Mononuclear cell (primary cell): ENCODE data around the gene HIF1A. TPM values are rescaled to one million over a fixed set of nuclear protein-coding genes. Genes with fewer than 3 reads are reported as not detected.

ENCODE experiments used
- H3K27me3 ChIP-seq: 2 replicates; pipeline ENCODE4 v1.6.0; 2011; ENCODE audit warnings: low read length, control low read depth; ENCODE audit not compliant: insufficient read depth
- H3K4me1 ChIP-seq: 2 replicates; pipeline ENCODE4 v1.5.1; 2011; ENCODE audit warnings: mild to moderate bottlenecking, low read length, control low read depth; ENCODE audit not compliant: insufficient read depth
- H3K4me3 ChIP-seq: 2 replicates; pipeline ENCODE4 v1.5.1; 2011; ENCODE audit warnings: mild to moderate bottlenecking, low read length, moderate library complexity
- H3K9me3 ChIP-seq: 2 replicates; pipeline ENCODE4 v1.5.1; 2011; ENCODE audit warnings: low read depth, mild to moderate bottlenecking, control low read depth, low read length
- total RNA-seq: library from RNA; depleted of rRNA; stranded (reverse); fragments of >200 nt; gene quantifications from one replicate; pipeline ENCODE4 v1.2.3, GENCODE V29; 2012

HIF1A gene
- total RNA-seq, 1 donor = 972 TPM

GRCh38 chr14:61761959-61762786 lies 66.9 kb downstream of the HIF1A start, which contains the start of gene SNAPC1:
Gene SNAPC1 (plus strand): TSS chr14:61762420. CDS start chr14:61762461, 41 bp downstream.
- Histone ChIP-seq H3K9me3 (no peaks in the 10 kb centered on the region), H3K27me3 (no peaks in the 10 kb centered on the region), H3K4me1 (peaks cover 21% of the 10 kb centered on the region), H3K4me3 (peak within 1 kb of the TSS; percentile 70)

GRCh38 chr14:61764342-61765122 lies 69.2 kb downstream of the HIF1A start:
- Histone ChIP-seq H3K4me1 (peaks cover 21% of the 10 kb centered on the region), H3K4me3 (no peak overlapping the region), H3K27me3 (no peaks in the 10 kb centered on the region), H3K9me3 (no peaks in the 10 kb centered on the region)

- Histone ChIP-seq H3K27me3 (no peaks in the 10 kb centered on the region), H3K4me1 (peaks cover 21% of the 10 kb centered on the region), H3K4me3 (no peak overlapping the region)
Observed at GRCh38 chr14:61765225-61765943, 70.1 kb downstream of the HIF1A start.

DNA sequence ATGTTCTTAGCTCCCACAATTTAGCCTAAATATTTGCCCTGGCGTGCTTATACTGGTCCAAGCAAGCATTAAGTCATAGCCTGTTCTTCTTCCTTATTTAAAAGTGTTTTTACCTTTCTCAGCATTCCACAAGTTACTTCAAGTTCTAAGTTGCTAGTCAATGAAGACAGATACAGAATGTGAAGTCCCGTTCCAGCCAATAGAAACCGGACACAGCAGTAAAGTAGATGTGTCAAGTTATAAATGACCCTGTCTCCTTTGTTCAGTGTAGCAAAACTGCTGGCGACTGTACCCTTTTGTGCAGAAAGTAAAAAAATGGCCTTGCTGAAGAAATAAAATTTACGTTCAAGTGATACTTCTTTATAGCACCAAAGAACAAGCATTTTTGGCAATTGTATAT lies 70.8 kb downstream of the HIF1A start:
- no peaks in the 10 kb centered on the region for H3K27me3 ChIP-seq
- no peak overlapping the region for H3K4me3 ChIP-seq
- H3K9me3 ChIP-seq = no peaks in the 10 kb centered on the region
- peaks cover 21% of the 10 kb centered on the region for H3K4me1 ChIP-seq

More at GRCh38 chr14:61765225-61765943, 70.1 kb downstream of the HIF1A start:
- H3K9me3 ChIP-seq = no peaks in the 10 kb centered on the region

DNA sequence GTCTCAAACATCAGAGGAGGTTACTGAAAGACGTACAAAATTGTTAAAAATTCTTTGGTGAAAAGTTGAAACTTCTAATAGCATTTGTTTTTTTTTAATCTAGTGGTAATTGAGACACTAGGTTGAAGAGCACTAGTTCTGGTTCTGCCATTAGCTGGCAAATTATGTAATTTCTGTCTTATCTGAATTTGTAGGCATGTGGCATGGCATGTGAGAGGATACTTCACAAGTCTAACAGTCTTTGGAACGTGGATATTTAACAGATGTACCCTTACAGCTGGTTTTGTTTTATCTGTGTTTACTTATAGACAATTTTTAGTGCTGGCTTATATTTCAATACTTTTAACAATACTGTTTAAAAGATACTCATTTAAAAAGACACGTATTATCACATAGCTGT lies 72.9 kb downstream of the HIF1A start:
- Histone ChIP-seq H3K9me3 (no peaks in the 10 kb centered on the region), H3K27me3 (no peaks in the 10 kb centered on the region), H3K4me1 (peaks cover 8% of the 10 kb centered on the region), H3K4me3 (no peak overlapping the region)

GRCh38 chr14:61769893-61770292 lies 74.6 kb downstream of the HIF1A start:
- Histone ChIP-seq H3K4me1 (no peaks in the 10 kb centered on the region), H3K4me3 (no peak overlapping the region), H3K27me3 (no peaks in the 10 kb centered on the region), H3K9me3 (no peaks in the 10 kb centered on the region)

- peaks cover 2% of the 10 kb centered on the region for H3K4me1 ChIP-seq
- H3K27me3 ChIP-seq = no peaks in the 10 kb centered on the region
- no peak overlapping the region for H3K4me3 ChIP-seq
- no peaks in the 10 kb centered on the region for H3K9me3 ChIP-seq
Observed at GRCh38 chr14:61774861-61775260, 79.5 kb downstream of the HIF1A start.

DNA sequence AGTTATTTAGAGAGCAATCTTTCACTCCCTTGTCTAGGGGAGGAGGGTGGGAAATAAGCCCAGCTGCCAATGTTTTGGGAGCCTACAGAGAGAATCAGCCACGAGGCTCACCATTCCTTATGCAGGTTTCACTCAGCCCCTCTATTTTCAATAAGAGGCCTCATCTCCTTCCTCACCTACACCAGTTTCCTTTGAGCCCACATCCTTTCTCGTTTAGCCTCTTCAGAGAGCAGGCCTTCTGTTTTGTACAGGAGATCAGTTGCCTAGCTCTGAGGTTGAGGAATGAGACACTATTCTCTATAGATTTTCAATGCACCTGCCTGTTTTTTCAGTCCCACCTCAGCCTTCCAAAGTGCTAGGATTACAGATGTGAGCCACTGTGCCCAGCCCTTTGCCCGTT lies 84.8 kb downstream of the HIF1A start:
- H3K4me1 ChIP-seq = peaks cover 4% of the 10 kb centered on the region
- no peaks in the 10 kb centered on the region for H3K27me3 ChIP-seq
- H3K9me3 ChIP-seq = no peaks in the 10 kb centered on the region
- H3K4me3 ChIP-seq = no peak overlapping the region

DNA sequence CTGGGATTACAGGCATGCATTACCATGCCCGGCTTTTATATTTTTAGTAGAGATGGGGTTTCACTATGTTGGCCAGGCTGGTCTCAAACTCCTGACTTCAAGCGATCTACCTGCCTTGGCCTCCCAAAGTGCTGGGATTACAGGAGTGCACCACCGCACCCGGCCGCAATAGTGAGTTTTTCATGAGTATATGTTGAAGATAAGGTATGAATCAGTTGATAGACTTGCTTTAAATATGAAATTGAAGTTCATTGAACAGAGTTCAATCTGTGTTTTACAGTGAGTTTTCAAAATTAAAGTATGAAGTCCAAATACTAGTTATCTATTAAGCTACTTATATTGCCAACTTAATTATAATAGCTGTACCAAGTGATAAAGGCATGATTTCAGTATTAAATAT lies 102.0 kb downstream of the HIF1A start:
- Histone ChIP-seq H3K27me3 (no peaks in the 10 kb centered on the region), H3K4me1 (no peaks in the 10 kb centered on the region), H3K9me3 (no peaks in the 10 kb centered on the region), H3K4me3 (no peak overlapping the region)

Other genes with a start within 250 kb of the HIF1A start
- gene SNAPC1, start 66.9 kb downstream of the HIF1A start, total RNA-seq = 3.7 TPM
- 0.10 TPM for gene SYT16, start 117.2 kb downstream of the HIF1A start, total RNA-seq